NCI-H187 treated with DMSO at 0.1 percent for 48 hours (cell line): ENCODE data around the gene LRRD1.
"Not testable (repeated sequence)": the region's sequence is repeated elsewhere in the genome, so short reads cannot be mapped to it uniquely, and the experiment has no call there.

Experiments used
- DNase-seq: peaks from one replicate; lab custom pipeline; 2025; lab: John Stamatoyannopoulos, UW

LRRD1 gene

GRCh38 chr7:92141161-92141560 lies 37.8 kb downstream of the LRRD1 start:
- DNase-seq, result no peak

GRCh38 chr7:92137557-92137956 lies 41.4 kb downstream of the LRRD1 start:
- DNase-seq, result no peak

DNA sequence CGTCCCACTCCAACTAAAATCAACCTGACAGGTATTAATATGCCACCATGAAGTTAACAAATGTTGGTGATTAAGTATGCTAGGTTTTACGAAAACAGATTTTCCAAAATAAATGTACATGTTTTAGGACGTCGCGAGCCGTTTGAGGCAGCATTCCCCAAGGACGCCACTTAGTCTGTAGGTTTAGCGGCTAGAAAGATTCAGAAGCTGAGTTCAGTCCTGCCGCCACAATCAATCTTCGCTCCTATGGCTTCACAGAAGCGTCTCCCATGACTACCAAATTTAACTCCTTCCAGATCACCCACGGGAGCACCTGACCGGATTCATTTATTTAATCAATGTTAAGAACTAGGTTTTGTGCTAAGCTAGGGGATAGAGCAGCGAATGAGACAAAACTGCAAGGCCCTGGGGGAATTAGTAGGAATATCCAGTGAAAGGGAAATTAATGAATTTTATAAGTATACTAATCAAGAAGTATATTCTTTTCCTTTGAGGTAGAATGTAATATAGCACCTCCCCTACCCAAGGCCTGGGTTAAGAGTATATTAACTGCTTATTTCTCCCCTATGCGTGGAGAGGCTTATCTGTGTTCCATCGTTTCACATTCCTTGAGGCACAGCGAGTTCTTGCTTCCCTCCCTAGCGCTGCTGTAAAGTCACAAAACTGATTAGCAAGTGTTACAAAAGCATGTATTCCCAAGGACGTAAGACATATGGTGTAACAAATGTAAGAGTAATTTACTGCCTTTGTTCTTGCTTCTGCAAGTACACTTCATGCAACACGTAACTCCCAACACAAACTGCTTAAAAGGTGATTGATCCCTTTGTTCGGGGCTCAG lies 43.7 kb downstream of the LRRD1 start:
- DNase-seq, result no peak

GRCh38 chr7:92134271-92135051 lies 44.5 kb downstream of the LRRD1 start, which contains the start of gene CYP51A1:
TSS of gene CYP51A1 (minus strand) at chr7:92134477. CDS start at chr7:92134364, 113 bp downstream.
- peak; percentile 52 for DNase-seq

GRCh38 chr7:92133737-92134270 lies 45.1 kb downstream of the LRRD1 start:
- no peak for DNase-seq

- no peak for DNase-seq
These were observed 45.7 kb downstream of the LRRD1 start for GRCh38 chr7:92133133-92133736.

- DNase-seq, result no peak
These were observed 47.1 kb downstream of the LRRD1 start for GRCh38 chr7:92131764-92132330.

DNA sequence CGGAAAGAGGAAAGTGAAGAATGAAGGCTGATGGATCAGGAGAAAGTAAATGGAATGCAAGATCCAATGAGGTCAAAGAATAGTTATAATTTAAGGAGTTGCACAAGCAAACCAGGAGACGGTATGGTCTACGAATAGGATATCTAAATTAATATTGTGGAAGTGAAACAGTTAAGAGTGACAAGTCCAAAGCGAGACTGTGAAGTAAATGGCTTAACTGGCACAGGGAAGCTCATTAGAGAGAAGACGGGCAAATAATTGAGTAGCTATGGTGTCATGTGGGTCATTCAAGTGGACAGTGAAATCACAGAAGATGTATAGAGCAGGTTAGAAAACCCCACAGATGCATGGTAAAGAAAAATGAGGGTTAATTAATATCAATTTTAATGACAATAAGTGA lies 47.8 kb downstream of the LRRD1 start:
- DNase-seq, result no peak

- DNase-seq, result no peak
These were observed 57.3 kb downstream of the LRRD1 start for GRCh38 chr7:92121681-92122080.

- DNase-seq, result no peak
These were observed 59.7 kb downstream of the LRRD1 start for GRCh38 chr7:92119213-92119759.

GRCh38 chr7:92116949-92117348 lies 62.0 kb downstream of the LRRD1 start:
- DNase-seq, result no peak

DNA sequence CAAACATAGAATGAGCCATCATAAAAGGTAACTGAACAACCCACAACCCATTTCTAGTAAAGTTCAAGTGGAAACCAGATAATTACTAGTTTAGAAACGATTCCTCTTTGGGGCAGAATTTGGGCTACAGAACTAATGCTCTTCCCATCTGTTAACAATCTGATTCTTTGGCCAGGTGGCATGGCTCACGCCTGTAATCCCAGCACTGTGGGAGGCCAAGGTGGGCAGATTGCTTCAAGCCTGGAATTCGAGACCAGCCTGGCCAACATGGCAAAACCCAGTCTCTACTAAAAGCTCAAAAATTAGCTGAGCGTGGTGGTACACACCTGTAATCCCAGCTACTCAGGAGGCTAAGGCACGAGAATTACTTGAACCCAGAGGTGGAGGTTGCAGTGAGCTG lies 63.1 kb downstream of the LRRD1 start:
- DNase-seq, result no peak

DNA sequence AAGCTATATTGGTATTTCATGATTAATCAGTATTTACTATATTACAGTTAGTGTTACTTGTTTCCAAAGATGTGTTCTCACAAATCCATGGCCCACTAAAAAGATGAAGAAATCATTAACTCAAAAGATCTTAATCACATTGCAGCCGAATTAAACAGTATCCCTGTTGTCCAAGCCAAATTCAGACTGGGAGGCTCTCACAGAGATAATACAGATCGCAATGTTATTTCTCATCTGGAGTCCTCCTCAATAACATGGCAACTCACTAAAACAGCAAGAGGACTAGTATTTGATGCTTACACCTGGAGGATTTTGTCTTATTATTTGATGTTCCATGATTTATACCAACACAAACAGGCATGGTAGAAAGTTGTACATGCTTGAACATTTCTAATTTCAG lies 68.1 kb downstream of the LRRD1 start:
- no peak for DNase-seq

DNA sequence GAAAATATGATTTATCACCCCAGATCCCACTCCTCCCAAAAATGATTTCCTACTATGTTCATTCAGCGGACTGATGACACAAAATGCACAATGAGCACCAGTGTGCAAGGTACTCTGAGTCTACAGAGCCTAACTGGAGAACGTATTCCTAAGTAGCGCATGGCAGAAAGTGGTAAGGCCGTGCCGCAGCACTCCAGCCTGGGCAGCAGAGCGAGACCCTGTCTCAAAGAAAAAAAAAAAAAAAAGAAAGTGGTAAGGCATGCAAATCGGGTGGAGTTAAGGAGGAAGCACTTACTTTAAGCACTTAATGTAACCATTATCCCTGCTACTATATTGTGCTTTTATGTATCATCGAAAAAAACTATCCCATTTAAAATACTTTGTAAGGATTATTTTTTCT lies 70.1 kb downstream of the LRRD1 start:
- no peak for DNase-seq

- DNase-seq, result not testable (repeated sequence)
These were observed 76.1 kb downstream of the LRRD1 start for GRCh38 chr7:92102862-92103261.

DNA sequence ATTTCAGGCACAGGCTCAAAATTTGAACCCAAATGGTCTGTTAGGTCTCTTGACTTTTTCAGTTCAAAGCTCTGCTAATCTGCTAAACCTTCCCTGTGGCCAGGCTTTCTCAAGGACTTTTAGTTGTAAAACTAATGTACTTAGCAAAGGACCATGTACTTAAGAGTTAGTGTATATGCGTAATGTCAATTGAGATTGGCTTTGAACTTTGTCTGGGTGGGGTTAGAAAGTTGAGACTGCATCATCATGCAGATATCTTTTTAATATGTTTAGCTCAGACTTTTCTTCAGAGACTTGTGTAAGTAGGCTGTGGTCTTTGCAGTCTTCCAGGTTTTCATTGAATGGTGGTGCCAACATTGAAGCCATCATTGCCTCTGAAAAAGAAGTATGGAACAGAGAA lies 78.4 kb downstream of the LRRD1 start:
- DNase-seq, result no peak

GRCh38 chr7:92095380-92095779 lies 83.6 kb downstream of the LRRD1 start:
- DNase-seq, result no peak
